Suppressor macrophage treated with lipopolysaccharide for 1 hour (primary cell): ENCODE results near the gene LAMP1.
A peak's percentile ranks its signal among the peaks of the same experiment; 100 is the strongest.
"Not testable (repeated sequence)": the region's sequence is repeated elsewhere in the genome, so short reads cannot be mapped to it uniquely, and the experiment has no call there.

Experiments
- DNase-seq, 3 donors: peaks; one replicate each; pipeline ENCODE4 v3.0.0-alpha.2; 2020 to 2022

The LAMP1 gene

DNA sequence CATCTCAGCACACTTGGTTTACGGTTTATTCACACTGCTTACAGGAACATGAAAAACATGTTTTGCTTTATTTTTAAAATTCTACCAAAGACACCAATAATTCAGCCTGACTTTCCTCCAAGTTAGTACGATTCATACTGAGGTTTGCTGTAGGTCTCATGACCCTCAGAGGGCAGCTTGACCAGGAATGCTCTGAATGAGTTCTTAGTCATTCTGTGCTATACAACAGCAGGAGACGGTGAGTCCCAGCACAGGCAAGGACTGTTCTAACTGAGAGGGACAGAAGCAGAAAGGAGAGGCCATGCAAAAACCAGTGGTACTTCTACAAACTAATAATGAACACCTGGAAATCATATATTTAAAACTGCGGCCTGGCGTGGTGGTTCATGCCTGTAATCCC lies 60.5 kb downstream of the LAMP1 start:
- DNase-seq: no peak

GRCh38 chr13:113358653-113359190 lies 61.7 kb downstream of the LAMP1 start:
- no peak for DNase-seq

DNA sequence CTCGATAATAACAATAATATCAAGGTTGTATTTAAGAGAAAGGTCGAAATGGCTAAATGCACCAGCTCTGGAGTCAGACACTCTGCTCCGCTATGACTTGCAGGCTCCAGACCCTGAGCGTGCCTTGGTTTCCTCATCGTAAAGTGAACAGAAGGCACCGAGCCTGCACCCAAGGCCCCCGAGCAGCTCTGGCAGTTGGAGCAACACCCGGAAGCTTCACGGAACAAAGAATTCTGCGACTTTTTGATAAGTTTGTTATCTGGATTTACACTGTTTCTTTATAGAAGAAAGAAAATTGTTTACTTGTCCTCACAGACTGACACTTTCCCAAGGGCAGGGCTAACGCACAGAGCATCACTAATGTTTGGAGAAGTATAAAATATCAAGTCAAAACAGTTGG lies 62.5 kb downstream of the LAMP1 start:
- no peak for DNase-seq

- DNase-seq: no peak
Measured at GRCh38 chr13:113360446-113360845, 63.4 kb downstream of the LAMP1 start.

DNA sequence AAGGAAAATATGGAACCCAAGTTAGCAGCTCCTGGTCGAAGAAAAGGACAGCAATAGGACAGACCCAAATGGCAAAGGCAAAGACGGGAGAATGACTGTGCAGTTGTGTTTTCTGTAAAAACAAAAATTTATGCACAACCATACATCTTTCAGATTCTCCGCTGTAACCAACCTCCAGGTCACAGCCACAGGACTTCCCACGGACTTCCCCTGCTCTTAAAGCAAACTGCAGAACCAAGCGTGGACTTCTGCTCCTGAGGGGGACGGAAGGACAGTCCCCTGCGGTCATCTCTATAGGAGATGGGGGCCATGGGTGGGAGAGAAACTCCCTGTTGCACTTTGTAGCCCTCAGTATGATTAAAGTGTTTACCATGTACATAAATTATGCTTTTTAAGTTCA lies 64.4 kb downstream of the LAMP1 start:
- peak; percentile 72 to 75 (median 73) for DNase-seq

- DNase-seq: peak in 1 of 3 donors; percentile 9
Measured at GRCh38 chr13:113364311-113364889, 67.4 kb downstream of the LAMP1 start.

- DNase-seq: no peak
Measured at GRCh38 chr13:113364901-113365582, 68.0 kb downstream of the LAMP1 start.

GRCh38 chr13:113365583-113365970 lies 68.5 kb downstream of the LAMP1 start:
- no peak for DNase-seq

DNA sequence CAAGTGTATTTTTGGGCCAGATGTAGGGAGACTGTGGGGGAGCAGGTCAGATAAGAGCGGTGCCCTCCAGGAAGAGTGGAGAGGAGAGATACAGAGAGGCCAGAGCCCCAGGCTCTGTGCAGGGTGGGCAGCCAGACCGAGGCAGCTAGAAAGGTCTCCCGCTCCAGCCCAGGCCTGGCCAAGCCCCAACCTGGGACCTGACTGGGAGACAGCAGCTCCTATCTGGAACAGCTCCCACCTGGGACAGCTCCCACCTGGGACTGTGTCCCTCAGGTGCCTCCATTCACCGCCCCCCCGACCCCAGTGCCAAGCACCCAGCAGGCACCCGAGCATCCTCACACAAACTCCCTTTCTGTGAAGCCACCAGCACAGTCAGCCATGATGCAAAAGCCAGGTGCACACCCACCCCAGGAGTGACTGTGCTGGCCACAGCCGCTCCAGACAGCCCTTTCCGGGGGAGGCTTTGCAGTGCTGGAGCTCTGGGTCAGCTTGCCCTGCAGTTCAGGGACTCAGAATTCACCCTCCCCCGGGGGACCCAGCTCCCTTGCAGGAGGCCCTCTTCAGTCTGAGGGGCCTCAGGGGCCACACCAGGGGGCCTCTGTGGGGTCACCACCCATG lies 69.0 kb downstream of the LAMP1 start:
- DNase-seq: no peak

GRCh38 chr13:113367020-113367560 lies 70.1 kb downstream of the LAMP1 start:
- DNase-seq: no peak

GRCh38 chr13:113367771-113368170 lies 70.7 kb downstream of the LAMP1 start:
- no peak for DNase-seq

- not testable (repeated sequence) for DNase-seq
Measured at GRCh38 chr13:113368353-113368752, 71.3 kb downstream of the LAMP1 start.

DNA sequence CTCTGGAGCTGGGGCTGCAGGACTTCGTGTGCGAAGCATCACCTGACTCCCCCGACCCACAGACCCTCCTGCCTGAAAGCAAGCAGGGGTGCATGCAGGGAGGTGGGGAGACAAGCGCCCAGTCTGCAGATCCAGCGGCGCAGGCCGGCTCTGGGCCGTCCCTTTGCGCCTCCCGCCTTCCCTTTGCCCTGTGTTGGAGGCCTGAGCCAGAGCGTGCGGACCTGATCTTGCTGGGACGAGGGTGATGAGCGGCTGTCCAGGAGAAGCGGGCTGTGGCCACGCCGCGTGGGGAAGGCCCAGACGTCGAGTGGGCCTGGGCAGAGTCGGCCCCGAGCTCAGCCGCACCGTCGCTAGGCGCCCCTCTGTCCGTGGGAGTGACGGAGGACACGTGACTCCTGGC lies 72.2 kb downstream of the LAMP1 start:
- DNase-seq: no peak

DNA sequence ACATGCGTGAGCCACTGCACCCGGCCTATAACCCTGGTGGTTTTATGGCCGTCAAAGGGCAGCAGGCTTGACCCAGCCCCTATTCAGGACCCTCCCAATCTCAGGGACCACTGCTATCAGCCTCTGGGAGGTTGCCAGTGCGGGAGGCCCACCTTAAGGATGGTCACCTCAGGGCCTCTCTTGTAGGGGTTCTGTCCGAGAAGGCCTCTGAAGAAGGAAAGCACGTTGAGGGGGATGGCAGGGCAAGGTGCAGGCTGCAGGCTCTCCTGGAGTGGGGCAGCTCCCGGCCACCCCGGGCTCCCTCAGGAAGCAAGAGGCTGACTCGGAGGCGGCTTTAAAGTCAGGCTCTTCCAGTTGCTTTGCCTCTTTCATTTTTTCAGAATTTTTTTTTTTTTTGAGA lies 72.8 kb downstream of the LAMP1 start:
- no peak for DNase-seq

DNA sequence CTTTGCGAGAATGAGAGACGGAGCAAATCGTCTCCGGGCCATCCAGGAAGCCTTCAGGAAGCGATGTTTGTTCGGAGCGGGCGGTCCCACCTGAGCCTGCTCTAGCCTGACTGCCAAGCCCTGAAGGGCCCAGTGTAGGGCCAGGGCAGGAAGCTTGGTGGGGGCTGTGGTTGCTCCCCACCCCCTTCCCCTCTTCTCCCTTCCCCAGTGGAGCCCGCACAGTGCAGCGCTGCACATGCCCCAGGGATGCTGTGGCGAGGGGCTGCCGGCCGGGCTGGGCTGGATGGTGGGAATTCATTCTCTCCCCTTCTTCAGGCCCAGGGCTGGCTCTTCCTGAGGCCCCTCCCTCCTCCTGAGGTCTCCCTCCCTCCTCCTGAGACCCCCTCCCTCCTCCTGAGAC lies 74.0 kb downstream of the LAMP1 start:
- no peak for DNase-seq

DNA sequence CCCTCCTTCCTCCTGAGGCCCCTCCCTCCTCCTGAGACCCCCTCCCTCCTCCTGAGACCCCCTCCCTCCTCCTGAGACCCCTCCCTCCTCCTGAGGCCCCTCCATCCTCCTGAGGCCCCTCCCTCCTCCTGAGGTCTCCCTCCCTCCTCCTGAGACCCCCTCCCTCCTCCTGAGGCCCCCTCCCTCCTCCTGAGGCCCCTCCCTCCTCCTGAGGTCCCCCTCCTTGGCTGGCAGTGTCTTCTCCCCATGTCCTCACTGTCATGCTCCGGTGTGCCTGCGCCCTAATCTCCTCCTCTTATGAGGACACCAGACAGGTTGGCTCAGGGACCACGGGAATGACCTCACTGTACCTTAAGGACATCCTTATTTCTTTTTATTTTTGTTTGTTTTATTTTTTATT lies 74.7 kb downstream of the LAMP1 start:
- not testable (repeated sequence) for DNase-seq
